AML-193 (cell line): ENCODE measurements around the gene FUT4.
"Not testable (repeated sequence)": the region's sequence is repeated elsewhere in the genome, so short reads cannot be mapped to it uniquely, and the experiment has no call there.

ENCODE experiments used
- DNase-seq, 2 experiments: peaks; one replicate each; lab custom pipeline; 2025; lab: John Stamatoyannopoulos, UW

Gene FUT4

DNA sequence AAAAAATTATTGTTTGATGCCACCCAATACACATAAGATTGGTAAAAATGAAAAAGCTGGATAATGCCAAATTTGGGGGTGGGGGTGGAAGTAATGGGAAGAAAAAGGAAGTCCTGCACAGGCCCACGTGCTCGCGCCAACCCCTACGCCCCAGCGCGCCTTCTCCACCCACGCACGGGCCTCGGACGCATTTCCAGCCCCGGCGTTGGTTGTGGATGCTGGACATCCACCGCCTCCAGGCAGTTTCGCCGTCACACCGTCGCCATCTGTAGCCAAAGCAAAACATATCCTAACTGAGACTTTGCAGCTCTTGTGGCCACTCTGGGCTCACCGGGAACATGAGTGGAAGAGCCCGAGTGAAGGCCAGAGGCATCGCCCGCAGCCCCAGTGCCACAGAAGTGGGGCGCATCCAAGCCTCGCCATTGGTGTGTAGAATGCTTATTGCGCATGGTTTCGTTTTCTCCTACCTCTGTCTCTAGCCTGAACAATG, 23.5 kb downstream of the FUT4 start, which contains the start of gene PIWIL4:
TSS of gene PIWIL4 (plus strand) at position 188 of the 490 bp plus-strand sequence. CDS start at position 339, 151 bp downstream.
- DNase-seq, result no peak

DNA sequence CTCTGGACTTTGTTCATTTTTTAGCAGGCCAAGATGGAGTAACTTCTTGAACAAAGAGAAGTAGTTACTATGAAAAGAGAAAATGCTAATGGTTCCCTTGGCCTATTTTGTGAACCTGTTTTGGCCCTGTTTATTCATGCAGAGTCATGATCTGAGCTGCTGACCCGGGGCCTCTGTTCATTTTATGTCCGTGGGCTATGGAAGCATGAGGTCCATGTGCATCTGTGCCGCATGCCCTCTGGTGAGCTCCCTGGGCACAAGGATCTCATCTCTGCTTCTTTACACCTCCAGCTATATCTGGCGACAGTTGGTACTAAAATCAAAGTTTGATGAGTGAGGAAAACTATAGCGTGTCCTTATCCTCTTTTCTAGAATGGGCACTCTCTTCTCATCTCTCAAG, 24.5 kb downstream of the FUT4 start:
- DNase-seq, result no peak

DNA sequence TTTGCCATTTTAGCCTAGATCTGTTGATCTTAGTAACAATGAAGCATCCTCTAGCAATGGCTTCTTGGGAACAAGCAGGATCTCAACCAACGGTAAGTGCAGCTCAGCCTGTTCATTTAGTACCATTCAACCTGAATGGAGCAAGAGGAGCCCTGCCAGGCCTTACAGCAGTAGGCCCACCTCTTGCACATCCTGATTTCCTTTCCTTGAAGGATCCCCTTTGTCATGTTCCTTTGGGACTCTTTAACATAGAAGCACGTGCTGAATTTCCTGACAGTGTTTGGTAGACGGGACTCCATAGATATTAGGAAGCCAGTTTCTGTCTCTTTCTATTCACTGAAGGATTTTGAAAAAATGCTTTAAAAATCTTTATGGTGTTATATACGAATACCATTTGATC, 25.0 kb downstream of the FUT4 start:
- no peak for DNase-seq

DNA sequence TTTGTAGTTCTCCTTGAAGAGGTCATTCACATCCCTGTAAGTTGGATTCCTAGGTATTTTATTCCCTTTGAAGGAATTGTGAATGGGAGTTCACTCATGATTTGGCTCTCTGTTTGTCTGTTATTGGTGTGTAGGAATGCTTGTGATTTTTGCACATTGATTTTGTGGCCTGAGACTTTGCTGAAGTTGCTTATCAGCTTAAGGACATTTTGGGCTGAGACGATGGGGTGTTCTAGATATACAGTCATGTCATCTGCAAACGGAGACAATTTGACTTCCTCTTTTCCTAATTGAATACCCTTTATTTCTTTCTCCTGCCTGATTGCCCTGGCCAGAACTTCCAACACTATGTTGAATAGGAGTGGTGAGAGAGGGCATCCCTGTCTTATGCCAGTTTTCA, 29.3 kb downstream of the FUT4 start:
- DNase-seq, result not testable (repeated sequence)

DNA sequence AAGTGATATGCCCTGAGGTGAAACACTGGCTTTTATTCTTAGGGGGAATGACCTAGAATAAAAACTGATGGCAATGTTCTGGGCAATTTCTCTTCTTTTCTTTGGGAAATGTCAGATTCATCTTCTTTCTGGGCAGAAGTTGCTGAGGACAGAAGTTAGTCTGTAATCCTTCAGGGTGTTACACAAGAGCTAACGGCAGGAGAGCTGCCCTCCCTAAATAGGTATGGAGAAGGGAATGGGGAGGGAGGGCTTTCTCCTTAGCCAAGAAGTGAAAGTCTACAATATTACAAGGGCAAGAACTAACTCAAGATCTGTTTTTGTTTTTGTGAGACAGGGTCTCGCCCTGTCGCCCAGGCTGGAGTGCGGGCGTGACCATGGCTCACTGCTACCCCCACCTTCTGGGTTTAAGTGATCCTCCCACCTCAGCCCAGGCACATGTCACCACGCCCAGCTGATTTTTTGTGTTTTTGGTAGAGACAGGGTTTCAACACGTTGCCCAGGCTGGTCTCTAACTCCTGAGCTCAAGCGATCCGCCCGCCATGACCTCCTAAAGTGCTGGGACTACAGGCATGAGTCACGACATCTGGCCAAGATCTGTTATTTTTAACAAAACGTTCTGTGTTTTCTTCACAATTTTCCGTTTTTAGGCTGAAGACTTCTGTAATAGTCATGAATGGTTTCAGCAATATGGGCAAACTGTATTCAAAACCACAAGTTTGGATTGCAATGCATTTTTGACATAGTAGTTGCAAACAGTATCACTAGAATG, 30.7 kb downstream of the FUT4 start:
- peak; percentile 92 to 93 for DNase-seq

GRCh38 chr11:94576306-94576705, 32.6 kb downstream of the FUT4 start:
- peak; percentile 28 to 31 for DNase-seq

DNA sequence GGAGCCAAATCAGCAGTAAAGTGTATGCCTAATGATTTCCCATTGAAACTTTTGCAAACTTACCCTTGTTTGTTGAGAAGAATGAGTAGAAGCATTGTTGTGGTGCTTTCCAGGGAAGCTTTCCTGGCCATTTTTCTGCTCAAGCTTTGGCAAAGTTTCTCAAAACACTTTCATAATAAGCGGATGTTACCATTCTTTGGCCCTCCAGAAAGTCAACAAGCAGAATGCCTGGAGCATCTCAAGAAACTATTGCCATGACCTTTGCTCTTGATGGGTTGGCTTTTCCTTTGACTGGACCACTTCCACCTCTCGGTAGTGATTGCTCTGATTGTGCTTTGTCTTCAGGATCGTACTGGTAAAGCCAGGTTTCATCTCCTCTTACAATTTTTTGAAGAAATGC, 34.1 kb downstream of the FUT4 start:
- DNase-seq, result no peak

GRCh38 chr11:94581926-94582325, 38.2 kb downstream of the FUT4 start:
- no peak for DNase-seq

- DNase-seq, result peak; percentile 26 to 50
Observed at GRCh38 chr11:94583213-94583865, 39.6 kb downstream of the FUT4 start.

DNA sequence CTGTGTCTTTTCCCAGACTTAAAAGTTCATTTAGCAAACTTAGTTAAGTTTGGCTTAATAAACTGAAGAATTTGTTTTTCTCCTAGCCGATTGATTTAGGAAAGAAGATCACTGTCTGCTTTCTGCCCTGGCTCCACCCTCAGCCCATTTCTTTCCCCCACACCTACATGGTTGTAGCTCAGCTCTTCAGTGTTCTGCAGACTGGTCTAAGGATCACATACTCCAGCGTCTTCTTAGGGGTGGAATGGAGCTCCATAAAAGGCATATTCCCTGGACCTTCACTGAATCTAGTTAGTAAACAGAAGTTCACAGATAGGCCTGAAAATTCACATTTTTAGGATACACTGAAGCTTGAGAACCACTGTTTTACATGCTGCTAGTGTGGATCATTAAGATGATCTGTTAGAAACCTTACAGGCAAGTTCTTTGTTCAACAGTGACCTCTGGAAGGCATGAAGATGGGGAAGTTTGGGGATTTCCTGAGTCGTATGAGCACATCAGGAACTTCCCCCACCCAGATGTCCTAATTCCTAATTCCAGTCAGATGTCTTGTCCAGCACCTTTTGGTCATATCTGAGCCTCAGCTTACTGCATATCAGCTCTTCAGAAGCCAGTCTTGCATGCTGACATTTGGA, 40.3 kb downstream of the FUT4 start:
- peak; percentile 38 to 55 for DNase-seq

- no peak for DNase-seq
Observed at GRCh38 chr11:94584978-94585377, 41.3 kb downstream of the FUT4 start.

GRCh38 chr11:94585399-94585798, 41.7 kb downstream of the FUT4 start:
- no peak for DNase-seq

- no peak for DNase-seq
Observed at GRCh38 chr11:94586546-94586945, 42.8 kb downstream of the FUT4 start.

DNA sequence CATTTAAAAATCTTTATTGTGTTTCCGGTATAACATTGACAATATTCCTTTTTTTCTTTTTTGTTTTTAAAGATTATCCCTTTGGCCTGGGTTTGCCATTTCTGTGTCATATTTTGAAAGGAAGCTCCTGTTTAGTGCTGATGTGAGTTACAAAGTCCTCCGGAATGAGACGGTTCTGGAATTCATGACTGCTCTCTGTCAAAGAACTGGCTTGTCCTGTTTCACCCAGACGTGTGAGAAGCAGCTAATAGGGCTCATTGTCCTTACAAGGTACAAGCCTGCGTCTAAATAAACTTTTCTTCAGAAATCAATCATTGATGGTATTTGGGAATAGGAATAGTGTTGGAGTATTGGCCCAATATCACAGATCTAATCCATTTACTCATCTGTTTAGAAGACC, 43.3 kb downstream of the FUT4 start:
- no peak for DNase-seq

DNA sequence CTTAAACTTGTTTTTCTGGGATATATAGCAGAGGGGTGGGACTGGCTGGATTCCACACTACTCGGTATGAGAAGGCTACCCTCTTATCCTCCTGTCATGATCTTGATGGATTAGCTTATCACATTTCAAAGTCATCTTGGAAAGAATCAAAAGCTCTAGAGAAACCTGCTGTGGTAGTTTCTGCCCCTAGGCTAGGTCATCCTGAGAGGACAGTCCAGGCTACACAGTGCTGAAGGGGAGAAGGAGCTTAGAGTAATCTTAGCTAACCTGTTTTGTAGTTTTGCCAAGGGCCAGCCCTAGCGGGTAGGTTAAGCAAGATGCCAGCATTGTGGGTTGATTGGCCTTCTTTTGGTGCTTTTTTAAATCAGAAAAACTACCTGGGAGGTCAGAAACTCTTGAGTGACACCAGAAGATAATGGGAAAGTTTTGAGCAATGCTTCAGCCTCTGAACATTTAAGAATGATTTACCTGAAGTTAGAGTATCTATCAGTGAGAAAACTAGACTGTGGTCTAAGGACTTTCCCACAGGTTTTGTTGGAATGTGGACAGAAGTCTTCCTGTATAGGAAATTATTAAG, 44.7 kb downstream of the FUT4 start:
- no peak for DNase-seq

DNA sequence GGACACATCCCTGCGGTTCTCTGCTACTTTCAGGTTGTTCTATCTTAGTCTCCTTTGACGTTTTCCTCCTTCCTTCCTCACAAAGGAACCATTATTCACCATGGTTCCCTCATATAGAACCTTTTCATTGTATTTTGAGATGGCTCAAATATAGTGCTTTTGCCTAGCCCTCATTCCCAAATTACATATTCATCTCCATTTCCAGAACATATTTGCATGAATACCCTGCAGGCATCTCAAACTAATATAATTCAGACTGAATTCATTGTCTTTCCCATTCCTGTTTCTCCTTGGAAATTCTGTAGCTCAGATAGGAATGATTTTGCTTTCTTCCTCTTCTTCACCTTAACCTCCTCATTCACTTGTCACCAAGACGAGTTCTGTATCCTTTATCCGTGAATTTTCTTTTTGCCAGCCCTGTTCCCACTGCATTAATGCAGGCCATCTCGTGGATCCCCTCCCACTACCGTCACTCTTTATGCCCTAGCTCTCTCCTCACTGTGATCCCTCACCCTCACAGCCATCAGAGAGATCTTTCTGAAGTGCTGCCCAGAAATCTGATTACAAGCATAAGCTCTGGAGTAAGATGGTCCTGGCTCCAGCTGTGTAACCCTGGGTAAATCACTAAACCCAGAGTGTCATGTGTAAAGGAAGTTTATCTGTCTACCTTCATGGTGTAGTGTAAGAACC, 46.8 kb downstream of the FUT4 start:
- no peak for DNase-seq

- DNase-seq, result no peak
Observed at GRCh38 chr11:94593030-94593429, 49.3 kb downstream of the FUT4 start.

- DNase-seq, result no peak
Observed at GRCh38 chr11:94595076-94595475, 51.4 kb downstream of the FUT4 start.

DNA sequence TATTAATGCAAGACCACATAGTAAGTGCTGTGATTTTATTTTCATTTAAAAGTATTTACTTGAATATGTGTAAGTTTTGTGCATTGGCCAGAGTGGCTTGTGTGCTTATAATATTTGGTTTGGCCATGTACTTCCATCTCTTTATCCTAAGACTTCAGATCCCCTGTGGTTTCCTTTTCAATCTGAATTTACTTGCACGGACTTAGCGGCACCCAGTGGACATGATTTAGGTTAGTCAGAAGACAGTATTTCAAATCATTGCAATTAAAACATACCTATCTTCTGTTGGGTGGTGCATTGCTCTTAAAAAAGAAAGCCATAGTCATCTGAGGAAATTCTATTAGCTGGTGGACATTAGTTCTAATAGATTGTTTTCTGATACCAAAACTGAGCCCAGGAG, 54.2 kb downstream of the FUT4 start:
- DNase-seq, result no peak
